WTC11 (cell line): ENCODE measurements around the gene GALR2. TPM values are rescaled to one million over a fixed set of nuclear protein-coding genes. Genes with fewer than 3 reads are reported as not detected.

Experiments
- ATAC-seq: fragments of 200-7000 bp; cut with Tn5 transposase; 2 replicates; pipeline ENCODE4 v1.10.0; 2021; ENCODE audit warnings: mild to moderate bottlenecking, moderate library complexity
- CTCF ChIA-PET: fragments of 300-600 bp; sonication (Branson Sonifier 250); formaldehyde crosslinking; loops from one replicate; lab custom pipeline; 2021; ENCODE audit warnings: antibody characterized with exemption; lab: Charles Lee
- POLR2A ChIA-PET: fragments of 350-600 bp; sonication (Branson Sonifier 250); formaldehyde crosslinking; loops from one replicate; lab custom pipeline; 2021; ENCODE audit warnings: antibody characterized with exemption; lab: Charles Lee
- DNase-seq: peaks from one replicate; pipeline ENCODE4 v3.0.0; 2021; ENCODE audit warnings: low spot score
- H3K27ac Mint-ChIP-seq: 2 replicates; pipeline ENCODE4 v1.8.0; 2021; ENCODE audit warnings: mixed read lengths
- H3K27me3 Mint-ChIP-seq: 2 replicates; pipeline ENCODE4 v1.8.0; 2021; ENCODE audit warnings: low read depth, mild to moderate bottlenecking, moderate library complexity, mixed read lengths
- H3K36me3 Mint-ChIP-seq: 2 replicates; pipeline ENCODE4 v1.8.0; 2021; ENCODE audit warnings: mixed read lengths
- H3K4me1 Mint-ChIP-seq: 2 replicates; pipeline ENCODE4 v1.8.0; 2022; ENCODE audit warnings: mixed read lengths
- H3K4me3 Mint-ChIP-seq: 2 replicates; pipeline ENCODE4 v1.8.0; 2021; ENCODE audit warnings: mild to moderate bottlenecking, moderate library complexity, mixed read lengths
- H3K9me3 Mint-ChIP-seq: 2 replicates; pipeline ENCODE4 v1.8.0; 2021; ENCODE audit warnings: mixed read lengths
- E2F5 ChIP-seq: sonication (generic); formaldehyde crosslinking; IDR thresholded peaks from 2 replicates; pipeline ENCODE4 v1.8.1; 2022; ENCODE audit warnings: mild to moderate bottlenecking, moderate library complexity, missing genetic modification reagents
- ELF4 ChIP-seq: sonication (generic); formaldehyde crosslinking; IDR thresholded peaks from 2 replicates; pipeline ENCODE4 v1.8.1; 2022; ENCODE audit warnings: low read depth, mild to moderate bottlenecking, moderate library complexity, missing genetic modification reagents
- EMX1 ChIP-seq: fragments of 250-450 bp; sonication (Bioruptor Pico); IDR thresholded peaks from 2 replicates; pipeline ENCODE4 v1.8.0; 2021; ENCODE audit warnings: mild to moderate bottlenecking
- ERG ChIP-seq: fragments of 250-450 bp; sonication (Bioruptor Pico); IDR thresholded peaks from 2 replicates; pipeline ENCODE4 v1.8.0; 2021; ENCODE audit warnings: mild to moderate bottlenecking
- ESRRA ChIP-seq: sonication (generic); formaldehyde crosslinking; IDR thresholded peaks from 2 replicates; pipeline ENCODE4 v1.8.1; 2022; ENCODE audit warnings: mild to moderate bottlenecking, missing genetic modification reagents, borderline replicate concordance
- FOXK1 ChIP-seq: sonication (generic); formaldehyde crosslinking; IDR thresholded peaks from 2 replicates; pipeline ENCODE4 v1.8.0; 2022; ENCODE audit warnings: mild to moderate bottlenecking, moderate library complexity, missing genetic modification reagents
- JAZF1 ChIP-seq: fragments of 250-450 bp; sonication (Bioruptor Pico); IDR thresholded peaks from 2 replicates; pipeline ENCODE4 v1.9.0; 2021; ENCODE audit warnings: moderate library complexity, mild to moderate bottlenecking, inconsistent platforms
- KAT7 ChIP-seq: sonication (generic); formaldehyde crosslinking; IDR thresholded peaks from 2 replicates; pipeline ENCODE4 v1.8.1; 2023; ENCODE audit warnings: missing genetic modification reagents, mild to moderate bottlenecking, borderline replicate concordance
- MLX ChIP-seq: sonication (generic); formaldehyde crosslinking; IDR thresholded peaks from 2 replicates; pipeline ENCODE4 v1.8.1; 2023; ENCODE audit warnings: mild to moderate bottlenecking, missing genetic modification reagents, moderate library complexity
- NFYB ChIP-seq: sonication (generic); formaldehyde crosslinking; conservative IDR thresholded peaks from 2 replicates; pipeline ENCODE4 v1.8.0; 2022; ENCODE audit warnings: low read depth, missing genetic modification reagents
- NR1H2 ChIP-seq: sonication (generic); formaldehyde crosslinking; IDR thresholded peaks from 2 replicates; pipeline ENCODE4 v1.9.0; 2021; ENCODE audit warnings: mild to moderate bottlenecking, moderate library complexity, missing genetic modification reagents
- RELA ChIP-seq: sonication (generic); formaldehyde crosslinking; IDR thresholded peaks from 2 replicates; pipeline ENCODE4 v1.8.1; 2022; ENCODE audit warnings: missing genetic modification reagents, mild to moderate bottlenecking, borderline replicate concordance
- RORB ChIP-seq: fragments of 250-450 bp; sonication (Bioruptor Pico); IDR thresholded peaks from 2 replicates; pipeline ENCODE4 v1.9.0; 2021; ENCODE audit warnings: mild to moderate bottlenecking
- SP1 ChIP-seq: sonication (generic); formaldehyde crosslinking; conservative IDR thresholded peaks from 2 replicates; pipeline ENCODE4 v1.8.1; 2022; ENCODE audit warnings: missing genetic modification reagents
- ZNF219 ChIP-seq: sonication (generic); formaldehyde crosslinking; IDR thresholded peaks from 2 replicates; pipeline ENCODE4 v1.8.0; 2023; ENCODE audit warnings: missing genetic modification reagents, mild to moderate bottlenecking, borderline replicate concordance
- ZNF671 ChIP-seq: fragments of 250-450 bp; sonication (Bioruptor Pico); IDR thresholded peaks from 2 replicates; pipeline ENCODE4 v1.8.0; 2021; ENCODE audit warnings: mild to moderate bottlenecking
- total RNA-seq: library from RNA; stranded (reverse); gene quantifications from 3 replicates; pipeline ENCODE4 v1.2.3, GENCODE V29; 2021

Gene GALR2
- total RNA-seq, 1 experiment from 2014 or later, result 2.9 TPM

GRCh38 chr17:76092526-76093413 is 18.2 kb downstream of the GALR2 start:
- ChIA-PET POLR2A (interaction anchor here (1.1 kb wide), 1 partner anchor 13 kb away, joined by 7 read pairs; no protein-coding TSS in a partner anchor), CTCF (interaction anchor here (0.7 to 1.4 kb wide), 4 partner anchors 17 to 92 kb away, joined by 3 to 5 read pairs (median 4); partner anchors contain the start of gene CDK3)
- TF ChIP-seq EMX1 (CRISPR knock-in tag), result no peak
- TF ChIP-seq ESRRA, result no peak
- TF ChIP-seq E2F5 (CRISPR knock-in tag), result no peak
- no peaks in the 10 kb centered on the region for H3K4me1 Mint-ChIP-seq
- no peaks in the 10 kb centered on the region for H3K9me3 Mint-ChIP-seq
- DNase-seq, result no peak
- no peak overlapping the region for H3K27ac Mint-ChIP-seq
- no peak for ATAC-seq
- H3K4me3 Mint-ChIP-seq, result no peak overlapping the region
- H3K36me3 Mint-ChIP-seq, result peaks cover 51% of the 10 kb centered on the region
- H3K27me3 Mint-ChIP-seq, result no peaks in the 10 kb centered on the region

GRCh38 chr17:76094046-76094445 is 19.5 kb downstream of the GALR2 start:
- no peak for ATAC-seq
- H3K4me1 Mint-ChIP-seq, result no peaks in the 10 kb centered on the region
- H3K27me3 Mint-ChIP-seq, result no peaks in the 10 kb centered on the region
- TF ChIP-seq KAT7 (CRISPR knock-in tag) (no peak), ERG (CRISPR knock-in tag) (no peak), RORB (CRISPR knock-in tag) (no peak), RELA (CRISPR knock-in tag) (no peak), FOXK1 (no peak), NR1H2 (CRISPR knock-in tag) (no peak), SP1 (CRISPR knock-in tag) (no peak)
- TF ChIP-seq, all 79 proteins: peak for 0
- H3K27ac Mint-ChIP-seq, result no peak overlapping the region
- H3K36me3 Mint-ChIP-seq, result peaks cover 50% of the 10 kb centered on the region
- ChIA-PET POLR2A (interaction anchor here (1.1 kb wide), 1 partner anchor 14 kb away, joined by 7 read pairs; no protein-coding TSS in a partner anchor), CTCF (interaction anchor here (0.5 to 1.2 kb wide), 2 partner anchors 94 to 279 kb away, joined by 4 to 5 read pairs; partner anchors contain the start of gene CDK3)
- H3K9me3 Mint-ChIP-seq, result no peaks in the 10 kb centered on the region
- no peak for DNase-seq
- H3K4me3 Mint-ChIP-seq, result no peak overlapping the region

- peaks cover 59% of the 10 kb centered on the region for H3K36me3 Mint-ChIP-seq
- no peak overlapping the region for H3K27ac Mint-ChIP-seq
- H3K4me1 Mint-ChIP-seq, result no peaks in the 10 kb centered on the region
- no peaks in the 10 kb centered on the region for H3K27me3 Mint-ChIP-seq
- no peak for ATAC-seq
- H3K9me3 Mint-ChIP-seq, result no peaks in the 10 kb centered on the region
- no peak for TF ChIP-seq ZNF219 (CRISPR knock-in tag)
- no peak for TF ChIP-seq MLX
- TF ChIP-seq JAZF1 (CRISPR knock-in tag), result no peak
- TF ChIP-seq E2F5 (CRISPR knock-in tag), result no peak
- TF ChIP-seq ZNF671 (CRISPR knock-in tag), result no peak
- no peak for TF ChIP-seq NFYB
- no peak for TF ChIP-seq ELF4 (CRISPR knock-in tag)
- no peak overlapping the region for H3K4me3 Mint-ChIP-seq
- CTCF ChIA-PET, result interaction anchor here (0.8 kb wide), 1 partner anchor 16 kb away, joined by 3 read pairs; no protein-coding TSS in a partner anchor
- POLR2A ChIA-PET, result interaction anchor here (0.7 kb wide), 1 partner anchor 12 kb away, joined by 7 read pairs; no protein-coding TSS in a partner anchor
- DNase-seq, result no peak
Measured at GRCh38 chr17:76095943-76096342, 21.4 kb downstream of the GALR2 start.
